Glutamatergic neuron (in vitro differentiated cells): ENCODE results near the gene HOMER3. TPM values are rescaled to one million over a fixed set of nuclear protein-coding genes. Genes with fewer than 3 reads are reported as not detected.

ENCODE experiments used
- DNase-seq: peaks from one replicate; pipeline ENCODE4 v3.0.0; 2022
- H3K27ac Mint-ChIP-seq: one replicate; pipeline ENCODE4 v1.8.0; 2020; ENCODE audit warnings: mild to moderate bottlenecking, mixed read lengths, inconsistent platforms; ENCODE audit not compliant: unreplicated experiment
- H3K27me3 Mint-ChIP-seq: one replicate; pipeline ENCODE4 v1.8.0; 2020; ENCODE audit warnings: mild to moderate bottlenecking, moderate library complexity, mixed read lengths, inconsistent platforms; ENCODE audit not compliant: unreplicated experiment
- H3K36me3 Mint-ChIP-seq: one replicate; pipeline ENCODE4 v1.8.0; 2020; ENCODE audit warnings: mild to moderate bottlenecking, mixed read lengths, inconsistent platforms; ENCODE audit not compliant: unreplicated experiment
- H3K4me1 Mint-ChIP-seq: one replicate; pipeline ENCODE4 v1.8.0; 2020; ENCODE audit warnings: mild to moderate bottlenecking, low read depth, mixed read lengths, inconsistent platforms; ENCODE audit not compliant: unreplicated experiment
- H3K4me3 Mint-ChIP-seq: one replicate; pipeline ENCODE4 v1.8.0; 2020; ENCODE audit warnings: mild to moderate bottlenecking, mixed read lengths, inconsistent platforms; ENCODE audit not compliant: unreplicated experiment
- H3K9me3 Mint-ChIP-seq: one replicate; pipeline ENCODE4 v1.8.0; 2020; ENCODE audit warnings: mild to moderate bottlenecking, moderate library complexity, mixed read lengths, inconsistent platforms; ENCODE audit not compliant: unreplicated experiment
- CTCF ChIP-seq: fragments of 200-600 bp; sonication (generic); IDR thresholded peaks from one replicate; pipeline ENCODE4 v1.5.0; 2021; ENCODE audit not compliant: partially characterized antibody, unreplicated experiment
- total RNA-seq: library from RNA; stranded (reverse); fragmentation: NEBNext Ultra II Directional; extraction: Animal tissue kit (Norgen Biotek cat#: 25700); gene quantifications from one replicate; pipeline ENCODE4 v1.2.1, GENCODE V29; 2021; ENCODE audit not compliant: unreplicated experiment

HOMER3 gene
- total RNA-seq, 1 donor from 2014 or later: 217 TPM

- peaks cover 7% of the 10 kb centered on the region for H3K27me3 Mint-ChIP-seq
- no peaks in the 10 kb centered on the region for H3K4me1 Mint-ChIP-seq
- peaks cover 4% of the 10 kb centered on the region for H3K36me3 Mint-ChIP-seq
- H3K4me3 Mint-ChIP-seq: no peak overlapping the region
- H3K27ac Mint-ChIP-seq: no peak overlapping the region
- TF ChIP-seq CTCF: no peak
- H3K9me3 Mint-ChIP-seq: peaks cover 4% of the 10 kb centered on the region
- no peak for DNase-seq
These were observed 7.3 kb upstream of the HOMER3 start for GRCh38 chr19:18948075-18948975.

DNA sequence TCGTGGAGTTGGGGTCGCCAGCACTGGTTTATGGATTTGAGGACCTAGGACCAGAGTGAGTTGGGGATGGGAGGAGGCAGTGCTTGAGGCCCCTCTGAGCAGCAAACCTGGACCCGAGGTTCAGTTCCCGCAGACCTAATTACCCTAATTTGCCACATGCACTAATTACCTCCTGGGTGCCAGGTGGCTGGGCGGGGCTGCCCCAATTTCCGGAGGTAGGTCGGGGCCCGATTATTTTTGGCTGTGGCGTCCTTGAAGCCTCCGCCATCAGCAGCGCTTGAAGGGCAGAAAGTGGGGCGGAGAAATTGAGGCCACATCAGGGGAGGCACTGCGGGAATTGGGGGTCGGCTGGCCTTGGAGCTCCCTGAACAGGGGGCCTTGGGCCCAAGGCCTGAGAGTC, 5.9 kb upstream of the HOMER3 start:
- H3K4me1 Mint-ChIP-seq: peaks cover 3% of the 10 kb centered on the region

GRCh38 chr19:18946335-18946734, 5.3 kb upstream of the HOMER3 start:
- no peak for DNase-seq
- H3K27ac Mint-ChIP-seq: peak overlapping the region; percentile 8
- peaks cover 8% of the 10 kb centered on the region for H3K4me1 Mint-ChIP-seq
- H3K36me3 Mint-ChIP-seq: peaks cover 4% of the 10 kb centered on the region
- no peak overlapping the region for H3K4me3 Mint-ChIP-seq
- H3K27me3 Mint-ChIP-seq: peaks cover 19% of the 10 kb centered on the region
- TF ChIP-seq CTCF: no peak
- peaks cover 8% of the 10 kb centered on the region for H3K9me3 Mint-ChIP-seq

More for the DNA sequence above, 5.9 kb upstream of the HOMER3 start:
- Mint-ChIP-seq H3K27ac (no peak overlapping the region), H3K4me3 (no peak overlapping the region), H3K36me3 (peaks cover 4% of the 10 kb centered on the region), H3K9me3 (peaks cover 7% of the 10 kb centered on the region), H3K27me3 (peaks cover 16% of the 10 kb centered on the region)
- TF ChIP-seq CTCF: no peak
- DNase-seq: no peak

DNA sequence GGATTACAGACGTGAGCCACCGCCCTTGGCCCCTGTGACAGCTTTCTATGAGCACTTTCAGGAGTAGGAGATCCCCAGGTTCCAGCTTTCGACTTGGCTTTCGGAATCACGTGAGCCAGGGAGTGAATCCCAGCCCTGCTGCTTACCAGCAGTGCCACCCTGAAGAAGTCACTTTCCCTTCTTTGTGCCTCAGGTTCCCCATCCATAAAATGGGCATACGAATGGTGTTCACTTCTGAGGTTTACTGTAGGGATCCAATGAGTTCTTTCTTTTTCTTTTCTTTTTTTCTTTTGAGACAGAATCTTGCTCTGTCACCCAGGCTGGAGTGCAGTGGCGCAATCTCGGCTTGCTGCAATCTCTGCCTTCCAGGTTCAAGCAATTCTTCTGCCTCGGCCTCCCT, 4.3 kb upstream of the HOMER3 start:
- DNase-seq: no peak
- Mint-ChIP-seq H3K4me1 (peaks cover 8% of the 10 kb centered on the region), H3K9me3 (peaks cover 10% of the 10 kb centered on the region), H3K4me3 (no peak overlapping the region), H3K36me3 (peaks cover 4% of the 10 kb centered on the region), H3K27ac (no peak overlapping the region), H3K27me3 (peaks cover 20% of the 10 kb centered on the region)
- no peak for TF ChIP-seq CTCF

DNA sequence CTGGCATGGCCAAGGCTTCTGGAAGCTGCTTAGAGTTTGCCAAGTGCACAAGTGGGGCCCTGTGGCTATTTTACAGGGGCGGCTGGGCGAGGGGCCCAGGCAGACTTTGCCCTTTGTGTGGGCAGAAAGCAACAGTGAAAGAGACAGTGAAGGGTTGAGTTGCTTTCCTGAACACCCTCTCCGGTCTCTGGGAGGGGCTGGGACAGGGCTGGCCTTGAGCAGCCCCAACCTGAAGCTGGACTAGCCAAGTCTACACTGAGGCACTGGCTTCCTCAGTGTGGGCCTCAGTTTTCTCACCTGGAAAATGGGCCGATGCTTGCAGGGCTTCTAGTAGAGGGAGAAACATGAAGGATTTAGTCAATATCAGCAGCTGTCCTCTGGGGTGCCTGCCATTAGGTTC, 2.4 kb upstream of the HOMER3 start:
- peaks cover 12% of the 10 kb centered on the region for H3K4me1 Mint-ChIP-seq
- TF ChIP-seq CTCF: no peak
- H3K36me3 Mint-ChIP-seq: peaks cover 4% of the 10 kb centered on the region
- no peak overlapping the region for H3K4me3 Mint-ChIP-seq
- no peak for DNase-seq
- H3K9me3 Mint-ChIP-seq: peaks cover 10% of the 10 kb centered on the region
- H3K27ac Mint-ChIP-seq: no peak overlapping the region
- peaks cover 20% of the 10 kb centered on the region for H3K27me3 Mint-ChIP-seq
